ENCODE data around the gene SPACA7.
"Not testable (repeated sequence)": the region's sequence is repeated elsewhere in the genome, so short reads cannot be mapped to it uniquely, and the experiment has no call there.

SPACA7 gene

DNA sequence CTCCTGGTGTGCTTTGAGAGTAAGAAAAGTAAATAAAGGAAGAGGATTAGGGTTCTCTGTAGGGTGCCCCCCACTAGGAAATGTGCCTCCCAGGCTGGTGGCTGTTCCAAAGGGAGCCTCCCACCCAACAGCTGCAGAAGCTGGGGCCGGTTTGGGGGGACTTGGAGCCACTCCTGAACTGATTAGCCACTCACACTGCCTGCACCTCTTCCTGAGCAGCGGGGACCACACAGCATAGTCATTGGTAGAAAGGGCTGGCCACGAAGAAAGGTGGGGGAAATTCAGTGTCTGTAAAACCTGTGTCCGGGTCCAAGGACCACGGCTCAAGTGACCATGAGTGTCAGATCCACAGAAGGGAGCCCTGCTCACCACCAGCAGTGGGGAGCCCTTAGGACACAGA lies 55.6 kb downstream of the SPACA7 start:
- no peak for DNase-seq

DNA sequence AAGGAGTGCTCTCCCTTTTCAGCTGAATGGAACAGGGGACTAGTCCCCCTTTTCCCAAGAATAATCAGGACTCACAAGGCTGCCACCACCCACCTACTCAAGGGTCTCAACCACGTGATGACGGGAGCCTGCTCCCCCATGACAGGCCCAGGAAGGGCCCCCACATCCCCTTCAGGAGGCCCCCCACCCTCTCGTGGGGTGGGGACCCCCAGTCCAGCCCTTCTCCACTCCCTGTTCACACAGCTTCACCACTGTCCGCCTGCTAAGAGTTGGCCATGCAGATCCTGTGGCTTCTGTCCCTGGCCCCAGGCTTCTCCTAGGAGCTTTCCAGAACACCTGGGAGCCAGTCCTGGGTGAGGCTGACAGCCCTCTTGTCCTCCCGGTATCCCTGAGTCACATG lies 56.6 kb downstream of the SPACA7 start:
- not testable (repeated sequence) for DNase-seq

DNA sequence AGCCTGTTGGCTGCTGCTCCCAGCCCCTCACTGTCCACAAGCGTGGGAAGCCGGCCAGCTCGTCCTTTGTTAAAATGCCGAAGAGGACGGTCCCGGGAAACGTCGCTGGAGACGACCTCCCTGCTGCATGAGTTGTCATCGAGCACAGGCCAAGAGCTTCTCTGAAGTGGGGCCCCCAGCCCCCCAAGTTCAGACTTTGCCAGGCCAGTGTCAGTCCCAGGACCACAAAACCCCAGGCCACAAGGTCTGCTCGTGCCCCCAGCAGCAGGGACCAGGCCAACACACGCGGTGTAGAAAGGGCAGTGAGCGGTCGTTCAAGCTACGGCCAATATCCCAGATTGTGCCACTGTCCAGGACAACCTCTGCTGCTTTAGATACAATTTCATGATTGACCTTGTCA lies 57.4 kb downstream of the SPACA7 start:
- DNase-seq = not testable (repeated sequence)

DNA sequence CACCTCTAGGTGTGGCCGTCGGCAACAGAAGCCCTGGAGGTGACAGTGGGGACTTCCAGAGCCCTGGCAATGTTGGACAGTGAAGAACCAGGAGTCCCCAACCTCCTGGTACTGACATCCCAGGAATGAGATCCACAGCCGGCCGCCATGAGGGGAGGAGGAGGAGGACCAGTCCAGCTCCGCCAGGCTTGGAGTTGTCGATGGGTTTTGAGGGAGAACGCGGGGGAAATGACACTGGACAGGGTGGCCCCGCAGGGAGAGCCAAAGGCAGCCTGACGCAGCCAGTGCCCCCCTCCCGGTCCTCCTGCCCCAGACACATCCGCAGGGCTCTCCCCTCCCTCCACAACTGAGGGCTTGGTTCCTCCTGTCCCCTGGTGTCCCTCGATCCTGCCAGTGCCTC lies 57.9 kb downstream of the SPACA7 start:
- no peak for DNase-seq

DNA sequence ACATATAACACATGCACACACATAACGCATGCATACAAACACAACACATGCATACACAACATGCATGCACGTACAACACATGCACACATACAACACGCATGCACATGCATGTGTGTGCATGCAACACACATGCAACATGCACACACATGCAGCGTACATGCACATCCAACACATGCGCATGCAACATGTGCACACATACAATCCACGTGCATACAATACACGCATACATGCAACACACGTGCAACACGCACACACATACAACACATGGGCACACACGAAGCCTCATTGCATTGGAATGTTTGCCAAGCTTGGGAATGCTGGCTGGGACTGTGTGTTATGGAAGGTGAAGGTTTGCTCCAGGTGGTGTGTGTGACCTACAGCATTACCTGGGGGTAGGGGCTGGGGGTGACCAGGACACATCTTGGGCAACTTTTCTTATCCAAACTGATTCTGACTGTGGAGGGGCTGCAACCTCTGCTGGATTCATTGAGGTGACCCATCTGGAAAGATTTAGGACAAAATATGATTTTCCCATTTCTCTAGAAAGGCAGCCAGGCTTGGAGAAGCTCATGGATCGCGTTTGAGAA lies 58.9 kb downstream of the SPACA7 start:
- no peak for DNase-seq

DNA sequence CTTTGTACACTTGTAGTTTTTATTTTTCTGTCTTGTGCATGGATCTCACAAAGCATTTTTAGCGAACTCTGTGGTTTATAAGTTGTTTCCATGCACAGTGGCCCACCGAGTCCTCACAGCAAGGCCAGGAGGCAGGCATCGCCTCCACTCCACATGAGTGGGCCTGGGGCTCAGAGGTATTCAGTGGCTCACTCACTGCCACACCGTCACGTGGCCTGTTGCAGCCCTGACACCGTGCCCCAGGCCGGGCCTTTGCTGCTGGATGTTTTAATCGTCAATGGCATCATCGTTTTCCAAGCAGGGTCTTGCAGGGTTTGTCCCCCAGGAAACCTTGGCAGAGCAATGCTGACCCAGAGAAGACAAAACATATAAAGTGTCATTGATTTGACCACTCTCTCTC lies 59.8 kb downstream of the SPACA7 start:
- DNase-seq = no peak

DNA sequence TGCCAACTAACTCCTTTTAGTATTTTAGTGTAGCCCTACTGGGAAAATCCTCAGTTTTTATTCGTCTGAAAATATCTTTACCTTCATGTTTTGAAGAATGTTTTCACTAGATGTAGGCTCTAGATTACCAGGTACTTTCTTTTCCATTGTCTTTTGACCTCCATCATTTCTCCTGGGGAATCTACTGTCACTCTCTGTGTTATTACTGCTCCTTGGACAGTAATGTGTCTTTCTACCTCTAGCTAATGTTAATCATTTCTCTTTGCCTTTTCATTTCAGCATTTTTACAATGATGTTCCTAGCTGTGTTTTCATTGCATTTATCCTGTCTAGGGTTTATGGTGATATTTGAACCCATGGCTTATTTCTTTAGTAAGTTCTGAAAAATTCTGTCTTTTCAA lies 61.9 kb downstream of the SPACA7 start:
- no peak for DNase-seq

DNA sequence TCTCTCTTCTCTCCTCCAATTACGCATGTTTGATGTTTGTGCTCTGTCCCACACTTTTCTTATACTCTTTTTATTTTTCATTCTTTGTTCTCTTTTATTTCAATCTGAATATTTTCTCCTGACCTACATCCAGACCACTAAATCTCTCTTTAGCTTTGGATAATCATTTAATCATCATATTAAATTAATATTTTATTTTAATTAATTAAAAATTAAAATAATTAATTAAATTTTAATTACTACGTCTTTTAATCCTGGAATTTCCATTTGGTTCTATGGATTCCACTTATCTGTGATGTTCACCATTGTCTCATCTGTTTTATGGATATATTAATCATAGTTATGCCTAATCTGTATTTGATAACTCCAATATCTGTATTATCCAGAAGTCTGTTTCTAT lies 62.4 kb downstream of the SPACA7 start:
- DNase-seq = no peak

DNA sequence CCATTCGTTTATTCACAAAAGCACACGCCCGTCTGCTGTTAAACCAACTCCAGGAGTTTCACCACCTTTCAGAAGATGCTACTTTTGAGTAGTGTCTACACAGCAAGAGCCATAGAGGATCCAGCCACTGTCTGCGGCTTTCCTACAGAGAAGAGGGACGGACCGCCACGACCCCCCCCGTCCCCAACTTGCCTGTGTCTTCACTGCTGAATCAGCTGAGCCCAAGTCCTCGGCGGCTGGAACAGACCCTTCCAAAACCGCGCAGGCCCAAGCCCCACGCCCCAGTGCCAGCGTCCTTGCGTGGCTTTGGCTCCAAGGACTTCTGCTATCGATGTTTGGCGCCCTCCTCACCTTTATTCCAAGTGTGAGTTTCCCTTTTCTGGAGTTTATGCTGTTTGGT lies 65.1 kb downstream of the SPACA7 start:
- no peak for DNase-seq

DNA sequence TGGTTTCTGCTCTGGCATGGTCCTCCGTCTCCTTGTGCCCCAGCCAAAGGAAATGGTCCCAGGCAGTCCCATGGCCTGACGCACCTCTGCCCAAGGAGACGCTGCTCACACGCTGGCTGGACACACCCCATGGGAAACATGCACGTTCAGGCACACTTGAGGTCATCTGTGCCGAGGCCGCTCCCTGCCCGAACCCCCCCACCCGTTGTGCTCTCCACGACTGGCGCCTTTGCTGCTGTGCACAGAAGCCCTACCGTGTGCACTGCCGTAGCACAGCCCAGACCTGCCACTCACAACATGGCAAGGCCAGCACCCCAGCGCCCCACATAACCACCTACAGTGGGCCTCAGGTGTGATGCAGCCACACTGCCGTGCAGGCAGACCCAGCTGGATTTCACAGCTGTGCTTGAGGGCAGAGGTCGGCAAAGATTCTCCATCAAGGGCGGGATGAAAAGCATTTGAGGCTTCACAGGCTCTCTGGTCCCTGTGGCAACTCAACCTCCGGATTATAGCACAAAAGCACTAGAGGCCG lies 65.7 kb downstream of the SPACA7 start:
- DNase-seq = no peak

DNA sequence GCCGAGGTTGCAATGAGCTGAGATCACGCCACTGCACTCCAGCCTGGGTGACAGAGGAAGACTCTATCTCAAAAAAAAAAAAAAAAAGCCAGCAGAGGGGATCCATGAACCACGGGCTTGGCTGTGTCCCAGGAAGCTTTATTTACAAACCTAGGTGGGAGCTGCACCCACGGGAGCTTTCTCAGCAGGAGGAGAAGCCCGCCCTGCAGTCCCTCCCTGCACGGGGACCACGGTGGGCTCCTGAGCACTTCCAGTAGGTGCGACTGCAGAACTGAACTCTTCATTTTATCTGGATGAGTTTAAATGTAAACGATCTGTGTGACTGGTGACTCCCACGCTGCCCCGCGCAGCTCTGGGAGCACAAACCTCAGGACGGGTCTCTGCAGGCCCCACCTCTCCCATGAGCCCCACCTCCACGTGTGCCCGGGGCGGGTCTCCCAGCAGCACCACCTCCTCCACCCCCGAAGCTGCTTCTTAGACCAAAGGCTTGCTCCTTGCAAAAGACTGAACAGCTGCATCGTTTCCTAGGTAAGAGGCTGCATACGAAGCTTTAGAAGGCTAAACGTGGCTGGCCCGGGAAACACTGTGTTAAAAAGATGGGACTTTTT lies 66.4 kb downstream of the SPACA7 start:
- DNase-seq = no peak

DNA sequence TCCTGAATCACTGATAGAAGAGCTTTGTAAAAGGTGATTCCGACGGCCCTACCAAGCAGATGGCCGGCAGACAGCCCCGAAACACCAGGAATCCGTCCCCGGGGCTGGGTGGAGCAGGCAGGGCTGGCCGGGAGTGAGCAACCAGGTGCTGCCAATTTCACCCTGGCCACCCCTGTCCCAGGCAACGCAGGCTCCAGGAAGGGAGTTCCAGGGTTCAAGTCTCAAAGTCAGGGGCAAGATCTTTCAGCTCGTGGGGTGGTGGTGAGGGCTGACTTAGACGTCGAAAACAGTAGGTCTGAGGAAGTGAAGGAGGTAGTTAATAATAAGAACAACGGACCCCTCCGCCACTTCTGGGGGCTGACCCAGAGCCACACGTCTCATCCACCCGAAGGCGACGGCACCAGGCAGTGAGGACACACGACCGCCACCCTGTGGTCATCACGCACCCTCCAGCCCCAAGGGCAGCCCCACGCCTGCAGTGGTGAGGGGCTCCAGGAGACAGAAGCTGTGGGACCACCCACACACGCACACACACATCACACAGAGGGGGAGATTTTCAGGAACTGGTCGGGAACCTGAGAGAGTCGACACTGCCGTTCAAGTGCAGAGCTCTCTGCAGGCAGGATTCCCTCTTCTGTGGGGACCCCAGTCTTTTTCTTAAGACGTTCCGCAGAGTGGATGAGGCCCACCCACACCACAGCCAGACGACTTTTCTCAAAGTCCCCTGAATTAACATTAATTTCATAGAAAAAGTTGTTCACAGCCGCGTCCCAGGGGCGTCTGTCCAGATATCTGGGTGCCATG lies 67.2 kb downstream of the SPACA7 start:
- peak; percentile 40 for DNase-seq

DNA sequence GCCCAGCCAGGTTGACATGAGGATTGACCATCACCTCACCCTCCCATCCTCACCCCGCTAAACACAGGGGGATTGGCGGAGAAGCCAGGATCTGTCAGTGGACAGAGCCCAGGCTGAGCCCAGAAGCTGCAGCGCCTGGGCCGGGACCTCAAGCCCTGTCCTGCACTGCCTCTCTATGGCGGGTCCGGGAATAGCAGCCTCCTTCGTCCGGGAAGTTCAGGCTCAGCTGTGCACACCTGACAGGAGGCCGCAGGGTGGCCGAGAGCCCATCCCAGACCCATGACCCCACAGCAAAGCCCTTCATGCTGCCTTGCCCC lies 67.8 kb downstream of the SPACA7 start:
- peak; percentile 73 for DNase-seq

DNA sequence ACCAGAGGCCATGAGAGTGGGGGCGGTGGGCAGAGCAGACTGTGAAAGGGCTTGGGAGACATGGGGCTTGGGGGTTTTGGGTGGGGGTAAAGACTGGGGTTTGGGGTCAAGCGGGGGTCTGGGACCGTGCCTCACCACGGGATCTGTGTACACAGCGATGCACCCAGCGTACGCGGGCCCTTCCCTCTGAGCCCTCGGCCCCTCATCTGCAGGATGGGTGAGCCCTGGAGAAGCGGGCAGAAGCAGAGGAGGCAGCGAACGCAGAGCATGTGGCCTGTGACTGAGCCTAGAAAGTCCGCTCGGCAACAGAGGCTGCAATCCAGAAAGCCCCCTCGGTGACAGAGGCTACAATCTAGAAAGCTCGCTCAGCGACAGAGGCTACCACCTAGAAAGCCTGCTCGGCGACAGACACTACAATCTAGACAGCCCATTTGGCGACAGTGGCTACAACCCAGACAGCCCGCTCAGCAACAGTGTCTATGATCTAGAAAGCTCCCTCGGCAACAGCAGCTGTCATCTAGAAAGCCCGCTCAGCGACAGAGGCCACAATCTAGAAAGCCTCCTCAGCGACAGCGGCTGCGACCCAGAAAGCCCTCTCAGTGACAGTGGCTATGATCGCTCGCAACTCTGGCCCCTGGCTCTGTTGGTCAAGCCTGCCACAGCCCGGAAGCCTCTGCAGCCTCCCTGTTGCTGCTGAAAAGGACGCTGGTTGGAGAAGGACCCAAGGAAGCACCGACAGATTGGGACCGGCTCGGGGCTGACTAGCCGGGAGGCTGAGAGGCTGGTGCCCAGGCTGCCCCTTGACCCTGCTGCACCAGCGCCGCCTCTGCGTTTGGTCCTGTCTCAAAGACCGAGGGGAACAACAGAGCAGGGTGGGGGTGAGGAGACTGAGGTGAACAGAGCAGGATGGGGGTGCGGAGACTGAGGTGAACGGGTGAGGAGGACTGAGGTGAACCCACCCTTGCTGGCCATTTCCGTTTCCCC lies 68.6 kb downstream of the SPACA7 start:
- DNase-seq = no peak

DNA sequence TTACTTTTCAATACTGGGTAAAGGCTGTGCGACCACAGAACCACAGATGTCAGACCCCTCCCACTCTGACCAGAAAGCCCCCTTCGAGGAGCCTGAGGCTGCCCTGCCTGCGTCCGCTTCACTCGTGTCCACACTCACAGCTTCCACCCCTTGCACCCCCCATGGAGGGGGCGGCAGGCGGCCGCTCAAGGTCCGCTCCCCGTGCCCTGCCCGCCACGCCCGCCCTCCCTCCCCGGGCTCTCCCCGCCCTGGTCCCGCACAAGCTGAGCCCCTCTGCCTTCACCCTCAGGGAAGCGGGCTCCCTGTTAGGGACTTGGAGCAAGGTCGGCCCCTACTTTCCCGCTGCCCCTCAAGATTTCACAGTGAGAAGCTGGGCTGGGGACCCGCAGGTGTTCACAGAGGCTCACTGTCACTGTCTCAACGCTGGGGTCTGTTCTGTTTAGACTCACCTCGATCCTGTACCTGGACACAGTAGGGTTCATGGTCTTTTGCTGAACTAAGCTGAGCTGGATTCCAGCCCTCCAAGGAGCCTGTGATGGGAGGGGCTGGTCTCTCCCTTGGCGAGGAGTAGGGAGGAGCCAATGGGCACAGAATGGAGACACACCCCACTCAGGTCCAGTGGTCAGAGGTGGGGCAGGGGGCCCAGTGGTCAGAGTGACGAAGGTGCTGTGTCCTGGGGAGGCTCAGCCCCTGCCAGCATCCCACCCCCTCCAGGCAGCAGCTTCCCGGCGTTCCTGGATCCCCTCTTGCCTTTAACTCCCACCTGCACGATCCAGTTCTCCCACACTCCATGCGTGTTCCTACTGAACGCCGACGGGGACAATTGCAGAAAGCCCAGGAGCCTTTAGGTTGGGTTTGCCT lies 69.5 kb downstream of the SPACA7 start:
- DNase-seq = no peak

DNA sequence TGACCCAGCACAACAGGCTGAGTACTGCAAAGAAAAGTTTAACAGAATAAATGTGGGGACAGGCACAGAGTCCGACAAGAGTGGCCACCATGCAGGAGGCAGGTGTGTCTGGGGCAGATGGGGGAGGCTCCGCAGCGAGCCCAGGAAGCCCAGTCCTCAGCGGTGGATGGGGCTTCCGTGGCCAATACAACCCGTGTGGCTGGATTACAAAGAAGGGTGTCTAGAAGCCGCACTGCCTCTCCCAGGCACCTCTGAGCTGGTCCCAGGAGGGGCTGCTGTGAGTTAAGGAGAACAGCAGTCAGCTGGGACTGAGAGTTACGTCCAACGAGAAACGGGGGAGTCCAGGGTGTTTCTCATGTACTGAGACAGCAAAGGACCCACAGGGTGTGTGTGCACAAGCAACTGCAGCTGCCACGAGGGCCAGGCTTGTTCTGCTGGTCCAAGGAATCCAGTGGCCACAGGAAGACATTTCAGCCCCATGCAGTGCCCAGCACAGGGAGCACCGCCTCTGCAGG lies 70.2 kb downstream of the SPACA7 start:
- DNase-seq = no peak

DNA sequence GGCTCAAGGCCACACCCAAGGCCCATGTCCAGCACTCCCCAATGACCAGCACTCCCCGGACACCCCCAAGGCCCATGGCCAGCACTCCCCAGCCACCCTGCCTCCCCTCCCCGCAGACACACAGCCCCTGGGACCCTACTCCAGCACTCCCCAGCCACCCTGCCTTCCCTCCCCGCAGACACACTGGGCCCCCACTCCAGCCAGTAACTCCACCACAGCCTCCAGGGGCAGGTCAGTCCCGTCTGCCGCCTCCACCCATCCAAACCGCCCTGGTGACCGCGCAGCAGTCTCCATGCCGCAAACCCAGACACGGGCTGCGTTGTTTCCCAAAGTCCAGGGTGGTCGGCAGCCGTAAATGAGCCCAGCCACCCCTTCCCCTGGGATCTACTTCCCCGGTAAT lies 70.7 kb downstream of the SPACA7 start:
- no peak for DNase-seq

DNA sequence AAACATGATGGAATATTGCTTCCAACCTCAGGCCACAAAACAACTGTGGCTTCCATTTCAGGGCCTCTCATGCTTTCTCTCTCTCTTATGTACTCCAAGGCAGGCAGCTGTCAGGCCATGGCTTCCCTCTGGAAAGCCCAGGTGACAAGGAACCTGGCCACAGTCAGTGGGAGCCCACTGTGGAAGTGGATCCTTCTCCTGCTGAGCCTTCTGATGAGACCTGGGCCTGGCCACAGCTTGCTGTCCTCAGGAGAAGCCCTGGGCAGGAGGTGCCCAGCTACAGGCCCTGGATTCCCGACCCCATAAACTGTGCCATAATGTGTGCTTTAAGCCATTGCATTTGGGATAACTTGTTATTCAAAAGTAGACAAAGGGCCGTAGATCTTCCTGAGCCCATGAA lies 71.2 kb downstream of the SPACA7 start:
- no peak for DNase-seq

DNA sequence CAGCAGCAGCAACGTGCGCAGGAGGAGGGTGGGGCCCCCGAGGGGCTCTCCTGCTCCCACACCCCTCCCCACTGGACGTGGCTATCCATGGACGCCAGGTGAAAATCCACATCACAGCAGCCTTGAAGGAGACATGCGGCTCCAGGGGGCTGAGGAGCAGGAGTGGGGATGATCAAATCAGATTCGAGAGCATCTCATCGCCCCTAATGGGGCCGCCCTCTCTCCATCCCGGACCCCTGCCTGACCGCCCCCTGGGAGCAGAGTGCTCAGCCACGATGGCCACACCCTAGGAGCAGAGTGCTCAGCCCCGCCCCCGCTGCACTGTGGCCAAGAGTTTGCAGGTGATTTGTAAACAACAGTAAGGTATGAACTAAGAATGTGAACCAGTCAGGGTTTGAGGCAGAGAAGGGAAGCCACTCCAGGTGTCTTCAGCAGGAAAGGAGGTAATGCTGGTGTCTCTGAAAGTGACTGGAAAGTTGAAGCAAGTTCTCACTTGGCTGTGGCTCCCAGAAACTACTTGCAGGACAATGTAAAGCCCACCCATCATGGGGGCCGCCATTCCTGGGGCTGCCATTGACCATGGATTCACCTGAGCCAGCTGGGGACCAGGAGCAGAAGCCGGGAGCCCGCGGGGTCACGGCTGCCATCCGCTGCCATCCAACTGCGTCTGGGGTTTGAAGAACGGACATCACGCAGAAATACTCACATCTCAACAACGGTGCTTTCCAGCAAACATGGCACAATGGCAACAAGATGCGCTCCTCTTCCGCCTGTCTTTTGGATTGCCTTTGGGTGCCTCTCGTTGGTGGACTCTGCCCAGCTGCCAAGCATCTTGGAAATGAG lies 71.8 kb downstream of the SPACA7 start:
- no peak for DNase-seq

DNA sequence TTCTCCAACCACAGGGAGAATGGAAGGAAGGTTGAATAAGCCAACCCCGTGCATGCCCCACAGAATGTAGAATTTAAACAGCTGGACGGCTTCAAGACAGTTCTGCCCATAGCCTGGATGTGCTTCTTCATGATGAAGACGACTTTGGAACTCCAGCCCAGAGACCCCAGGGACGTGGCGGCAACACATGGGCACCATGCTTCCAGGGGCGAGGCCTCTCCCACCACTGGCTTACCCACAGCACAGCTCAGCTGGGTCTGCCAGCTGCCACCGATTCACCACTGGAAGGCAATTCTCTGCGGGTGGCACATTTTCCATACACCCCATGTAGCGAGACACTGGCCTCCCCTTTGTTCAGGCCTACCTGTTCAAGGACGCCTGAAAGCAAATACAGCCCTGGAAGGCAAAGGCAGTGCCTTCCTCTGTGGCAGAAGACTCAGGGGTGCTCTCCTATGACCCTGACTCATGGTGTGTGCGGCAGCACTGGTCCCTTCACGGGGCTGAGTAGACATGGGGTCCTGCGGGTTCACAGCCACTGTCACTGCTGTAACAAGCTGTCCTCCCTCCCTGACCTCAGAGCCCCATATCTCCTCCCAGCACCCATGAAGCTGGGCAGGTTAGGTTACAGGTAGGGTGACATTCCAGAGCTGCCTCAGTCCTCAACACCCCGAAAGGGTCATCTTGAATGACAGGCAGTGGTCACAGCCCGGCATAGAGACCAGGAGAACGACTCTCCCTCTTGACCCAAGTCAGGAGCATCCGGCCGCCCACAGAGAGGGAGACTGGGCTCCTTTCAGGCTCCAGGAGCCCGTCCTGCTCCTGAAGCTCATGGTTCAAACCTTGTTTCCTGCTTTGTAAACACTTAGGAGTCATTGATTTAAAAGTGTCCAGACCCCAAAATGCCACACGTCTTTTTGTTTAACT lies 72.7 kb downstream of the SPACA7 start:
- DNase-seq = no peak

Measured in hematopoietic multipotent progenitor cell treated with erythropoietin and hydrocortisone succinate and interleukin-3 and kit ligand, for 4 days (in vitro differentiated cells).